ENCODE measurements around the gene LGALS4.
A peak's percentile ranks its signal among the peaks of the same experiment; 100 is the strongest.

The LGALS4 gene

GRCh38 chr19:38841180-38841766, 28.5 kb upstream of the LGALS4 start:
- peak; percentile 5 for FAIRE-seq
- DNase-seq (ENCODE audit: insufficient read length) = no peak
- TF ChIP-seq POLR2A (IDR thresholded peaks at IDR 0.05; ENCODE audit: low read depth, low read length) = 0 out of 2 replicates have a peak, but pooled peaks have one; percentile 1
- no peak for TF ChIP-seq TAF1 (IDR thresholded peaks at IDR 0.05; ENCODE audit: borderline replicate concordance, low read depth, low read length)
- peak; percentile 79; the same call in 1 of the 2 replicates for TF ChIP-seq POLR2AphosphoS5 (IDR thresholded peaks at IDR 0.05; ENCODE audit: low read depth, low read length)

- FAIRE-seq (no peak), DNase-seq (ENCODE audit: insufficient read length) (no peak)
- TF ChIP-seq POLR2A (IDR thresholded peaks at IDR 0.05; ENCODE audit: low read depth, low read length) (no peak; the same call in 1 of the 2 replicates), POLR2AphosphoS5 (IDR thresholded peaks at IDR 0.05; ENCODE audit: low read depth, low read length) (peak; percentile 35; the same call in 1 of the 2 replicates)
These were observed 27.8 kb upstream of the LGALS4 start for GRCh38 chr19:38840583-38840968.

- TF ChIP-seq POLR2AphosphoS5 (IDR thresholded peaks at IDR 0.05; ENCODE audit: low read depth, low read length) (peak; percentile 42; the same call in 1 of the 2 replicates), TAF1 (IDR thresholded peaks at IDR 0.05; ENCODE audit: borderline replicate concordance, low read depth, low read length) (no peak), POLR2A (IDR thresholded peaks at IDR 0.05; ENCODE audit: low read depth, low read length) (no peak; the same call in none of the 2 replicates)
- FAIRE-seq (no peak), DNase-seq (ENCODE audit: insufficient read length) (no peak)
These were observed 27.3 kb upstream of the LGALS4 start for GRCh38 chr19:38839816-38840582.

DNA sequence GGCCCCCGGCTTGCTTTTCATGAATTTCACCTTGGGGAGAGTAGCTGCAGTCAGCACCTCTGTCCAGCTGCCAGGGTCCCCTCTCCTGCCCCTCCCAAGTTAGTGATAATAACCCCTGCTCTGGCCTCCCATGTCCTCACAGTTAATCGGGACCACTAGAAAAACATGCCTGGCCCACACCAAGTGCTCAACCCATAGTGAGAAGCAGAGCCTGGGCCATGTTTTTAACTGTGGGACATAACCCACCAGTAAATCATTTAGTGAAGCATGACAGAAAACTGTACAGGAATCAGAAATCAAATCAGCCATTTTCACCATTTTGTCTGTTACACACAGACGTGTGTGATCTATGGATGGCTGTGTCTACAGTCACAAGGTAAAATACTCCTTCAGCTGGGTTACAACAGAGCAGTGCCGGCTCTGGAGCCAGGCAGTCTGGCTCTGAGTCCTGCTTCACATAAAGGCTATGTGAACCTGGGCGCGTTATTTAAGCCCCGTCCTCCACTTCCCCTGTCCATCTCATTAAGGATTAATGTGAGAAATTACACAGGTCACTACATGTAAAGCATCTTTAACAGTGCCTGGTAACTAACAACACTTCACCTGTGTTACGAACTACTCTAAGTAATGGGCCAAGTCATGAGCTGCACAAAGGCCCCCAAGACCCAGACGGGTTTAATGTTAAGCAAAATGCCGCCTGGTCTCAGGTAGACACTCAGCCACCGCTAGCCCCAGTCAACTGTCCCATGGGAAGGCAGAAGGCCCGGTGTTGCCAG, 26.4 kb upstream of the LGALS4 start:
- DNase-seq (ENCODE audit: insufficient read length) = no peak
- FAIRE-seq = no peak
- TF ChIP-seq POLR2A (IDR thresholded peaks at IDR 0.05; ENCODE audit: low read depth, low read length) (no peak), POLR2AphosphoS5 (IDR thresholded peaks at IDR 0.05; ENCODE audit: low read depth, low read length) (no peak; the same call in none of the 2 replicates), TAF1 (IDR thresholded peaks at IDR 0.05; ENCODE audit: borderline replicate concordance, low read depth, low read length) (no peak)

DNA sequence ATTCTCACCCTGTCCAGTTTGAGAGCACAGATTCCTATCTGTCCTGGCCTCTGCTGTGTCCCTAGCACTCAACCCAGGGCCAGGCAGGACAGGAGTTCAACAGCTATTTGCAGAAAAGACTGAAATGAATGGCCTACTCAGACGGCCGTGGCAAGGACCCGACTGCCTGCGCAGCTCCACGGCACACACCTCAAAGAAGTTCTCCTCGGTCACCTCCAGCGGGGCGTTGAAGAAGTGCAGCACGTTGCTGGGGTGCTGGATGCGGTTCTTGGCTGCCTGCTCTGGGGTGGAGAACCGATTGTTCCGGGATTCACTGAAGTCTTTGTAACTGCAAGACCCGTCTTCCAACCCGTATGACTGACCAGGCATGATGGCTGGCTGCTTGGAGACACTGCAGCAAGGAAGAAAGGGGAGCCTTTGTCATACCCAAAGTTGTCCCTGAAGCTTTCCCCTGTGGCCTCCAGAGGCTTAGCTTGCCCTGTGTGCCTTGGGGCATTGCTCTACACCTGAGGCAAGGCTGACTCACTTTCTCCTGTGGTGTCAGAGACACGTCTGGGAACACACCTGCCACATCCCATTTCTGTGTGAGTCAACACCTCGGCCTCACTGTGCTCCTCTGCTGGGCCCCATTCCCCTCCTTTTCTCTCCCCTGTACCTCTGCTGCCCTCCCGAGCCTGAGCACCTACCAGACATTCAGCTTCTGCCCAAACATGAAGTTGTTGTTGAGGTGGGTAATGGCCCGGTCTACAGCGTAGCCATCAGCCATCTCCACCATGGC, 25.7 kb upstream of the LGALS4 start:
- FAIRE-seq (no peak), DNase-seq (ENCODE audit: insufficient read length) (no peak)
- TF ChIP-seq TAF1 (IDR thresholded peaks at IDR 0.05; ENCODE audit: borderline replicate concordance, low read depth, low read length) (no peak), POLR2AphosphoS5 (IDR thresholded peaks at IDR 0.05; ENCODE audit: low read depth, low read length) (peak; percentile 90), POLR2A (IDR thresholded peaks at IDR 0.05; ENCODE audit: low read depth, low read length) (peak; percentile 70)

DNA sequence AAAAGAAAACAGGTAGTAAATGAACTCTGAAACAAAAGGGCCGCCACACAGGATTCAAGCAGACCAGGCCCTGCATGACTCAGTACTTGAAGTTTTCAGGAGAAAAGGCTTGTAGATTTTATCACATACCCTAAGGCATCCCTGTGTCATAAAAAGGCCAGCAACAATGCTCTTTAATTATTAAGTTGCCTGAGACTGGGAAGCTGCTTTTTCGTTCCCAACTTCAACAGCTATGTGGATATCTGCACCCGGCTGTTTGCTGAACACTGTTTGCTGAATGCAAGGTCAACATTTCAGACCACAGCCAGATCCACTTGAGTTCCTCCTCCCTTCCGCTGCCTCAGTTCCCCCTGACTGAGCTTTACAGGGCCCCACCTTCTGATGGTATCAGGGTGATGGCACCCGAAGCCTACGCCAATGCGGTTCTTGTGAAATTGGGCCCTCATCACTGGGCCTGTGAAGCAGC, 24.9 kb upstream of the LGALS4 start:
- no peak for TF ChIP-seq POLR2A (IDR thresholded peaks at IDR 0.05; ENCODE audit: low read depth, low read length)
- no peak for TF ChIP-seq TAF1 (IDR thresholded peaks at IDR 0.05; ENCODE audit: borderline replicate concordance, low read depth, low read length)
- no peak; the same call in 1 of the 2 replicates for TF ChIP-seq POLR2AphosphoS5 (IDR thresholded peaks at IDR 0.05; ENCODE audit: low read depth, low read length)
- FAIRE-seq = no peak
- DNase-seq (ENCODE audit: insufficient read length) = no peak

GRCh38 chr19:38836983-38837626, 24.4 kb upstream of the LGALS4 start:
- TF ChIP-seq TAF1 (IDR thresholded peaks at IDR 0.05; ENCODE audit: borderline replicate concordance, low read depth, low read length) = no peak
- TF ChIP-seq POLR2A (IDR thresholded peaks at IDR 0.05; ENCODE audit: low read depth, low read length) = peak; percentile 48
- DNase-seq (ENCODE audit: insufficient read length) (no peak), FAIRE-seq (no peak)

GRCh38 chr19:38836159-38836982, 23.6 kb upstream of the LGALS4 start:
- FAIRE-seq (no peak), DNase-seq (ENCODE audit: insufficient read length) (no peak)
- TF ChIP-seq TAF1 (IDR thresholded peaks at IDR 0.05; ENCODE audit: borderline replicate concordance, low read depth, low read length) = no peak
- TF ChIP-seq POLR2A (IDR thresholded peaks at IDR 0.05; ENCODE audit: low read depth, low read length) = no peak
- no peak; the same call in 1 of the 2 replicates for TF ChIP-seq POLR2AphosphoS5 (IDR thresholded peaks at IDR 0.05; ENCODE audit: low read depth, low read length)

- no peak for FAIRE-seq
- DNase-seq (ENCODE audit: insufficient read length) = no peak
- TF ChIP-seq POLR2A (IDR thresholded peaks at IDR 0.05; ENCODE audit: low read depth, low read length) (no peak), TAF1 (IDR thresholded peaks at IDR 0.05; ENCODE audit: borderline replicate concordance, low read depth, low read length) (no peak), POLR2AphosphoS5 (IDR thresholded peaks at IDR 0.05; ENCODE audit: low read depth, low read length) (no peak)
These were observed 21.8 kb upstream of the LGALS4 start for GRCh38 chr19:38834590-38834989.

- no peak for TF ChIP-seq POLR2A (IDR thresholded peaks at IDR 0.05; ENCODE audit: low read depth, low read length)
- FAIRE-seq = no peak
- no peak for DNase-seq (ENCODE audit: insufficient read length)
These were observed 21.4 kb upstream of the LGALS4 start for GRCh38 chr19:38834104-38834490.
